HG03175 (cell line): ENCODE measurements around the gene SMARCD1.

ENCODE experiments used
- ATAC-seq: cut with Tn5 transposase; IDR thresholded peaks from one replicate; pipeline ENCODE4 v1.9.1; 2021; ENCODE audit warnings: mild to moderate bottlenecking, moderate library complexity; ENCODE audit not compliant: unreplicated experiment

Gene SMARCD1

GRCh38 chr12:50057000-50057841, 27.9 kb upstream of the SMARCD1 start, which contains the start of gene ASIC1:
TSS of gene ASIC1 (plus strand) at chr12:50057596. CDS start at chr12:50058767, 1,171 bp downstream.
- ATAC-seq, result no peak

GRCh38 chr12:50057896-50058670, 27.1 kb upstream of the SMARCD1 start:
- no peak for ATAC-seq

- ATAC-seq, result no peak
Measured at GRCh38 chr12:50058743-50059312, 26.3 kb upstream of the SMARCD1 start.

GRCh38 chr12:50059440-50060119, 25.6 kb upstream of the SMARCD1 start:
- no peak for ATAC-seq

GRCh38 chr12:50060120-50060468, 25.0 kb upstream of the SMARCD1 start:
- no peak for ATAC-seq

GRCh38 chr12:50061171-50061570, 24.0 kb upstream of the SMARCD1 start:
- ATAC-seq, result no peak

GRCh38 chr12:50061946-50062686, 23.0 kb upstream of the SMARCD1 start:
- ATAC-seq, result no peak

- no peak for ATAC-seq
Measured at GRCh38 chr12:50062728-50063460, 22.2 kb upstream of the SMARCD1 start.

- no peak for ATAC-seq
Measured at GRCh38 chr12:50065726-50066310, 19.3 kb upstream of the SMARCD1 start.

- ATAC-seq, result no peak
Measured at GRCh38 chr12:50066402-50066801, 18.7 kb upstream of the SMARCD1 start.

- ATAC-seq, result no peak
Measured at GRCh38 chr12:50069069-50069468, 16.1 kb upstream of the SMARCD1 start.

GRCh38 chr12:50069539-50069938, 15.6 kb upstream of the SMARCD1 start:
- ATAC-seq, result no peak

- no peak for ATAC-seq
Measured at GRCh38 chr12:50070314-50071060, 14.7 kb upstream of the SMARCD1 start.

- no peak for ATAC-seq
Measured at GRCh38 chr12:50072198-50072907, 12.8 kb upstream of the SMARCD1 start.

GRCh38 chr12:50073206-50073605, 11.9 kb upstream of the SMARCD1 start:
- no peak for ATAC-seq

GRCh38 chr12:50073712-50074111, 11.4 kb upstream of the SMARCD1 start:
- no peak for ATAC-seq

- ATAC-seq, result peak; percentile 71
Measured at GRCh38 chr12:50074936-50075807, 10.0 kb upstream of the SMARCD1 start.
